GM21528 (cell line): ENCODE measurements around the gene GJB1.
"Not testable (repeated sequence)": the region's sequence is repeated elsewhere in the genome, so short reads cannot be mapped to it uniquely, and the experiment has no call there.

Source experiments
- ATAC-seq: cut with Tn5 transposase; IDR thresholded peaks from one replicate; pipeline ENCODE4 v1.9.1; 2021; ENCODE audit warnings: mild to moderate bottlenecking, moderate library complexity; ENCODE audit not compliant: unreplicated experiment, low FRiP score

GJB1 gene

DNA sequence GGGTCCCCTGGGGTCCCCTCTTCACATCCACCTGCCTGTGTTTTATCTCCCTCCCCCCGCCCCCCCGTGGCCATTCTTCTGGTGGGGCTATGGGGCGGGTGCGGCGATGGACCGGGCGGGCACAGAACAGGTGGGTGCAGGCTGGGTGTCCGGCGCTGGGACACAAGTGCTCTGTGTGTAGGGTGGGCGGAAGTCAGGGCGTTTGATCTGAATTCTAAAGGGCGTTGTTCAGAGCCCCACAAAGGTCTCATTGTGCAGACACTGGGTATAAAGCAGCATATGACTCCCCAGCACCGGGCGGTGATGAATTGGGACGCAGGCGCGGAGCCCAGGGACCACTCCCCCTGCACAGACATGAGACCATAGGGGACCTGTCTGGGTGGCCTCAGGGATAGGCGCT, at the start of gene GJB1:
Gene GJB1 (plus strand): TSS at position 296 of the 400 bp plus-strand sequence. CDS start 484 bp downstream, outside the sequence.
- no peak for ATAC-seq

DNA sequence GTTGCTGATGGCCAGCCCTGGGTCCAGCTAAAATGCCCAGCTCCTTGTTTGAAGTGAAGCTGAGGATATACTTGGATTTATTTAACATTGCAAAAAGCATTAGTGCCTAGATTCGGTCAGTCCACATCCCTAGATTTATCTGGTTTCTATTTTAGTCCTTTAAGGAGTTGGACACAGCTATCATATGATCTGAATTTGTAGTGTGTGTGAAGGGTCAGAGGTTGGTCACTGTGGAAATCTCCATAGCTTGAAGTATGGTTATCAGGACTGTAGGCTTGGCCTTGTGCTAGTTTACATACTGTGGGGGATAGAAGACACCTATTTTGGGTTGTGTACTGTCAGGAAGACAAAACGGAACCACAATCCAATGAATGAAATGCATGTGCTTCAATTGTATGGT, 49.6 kb upstream of the GJB1 start:
- ATAC-seq: no peak

DNA sequence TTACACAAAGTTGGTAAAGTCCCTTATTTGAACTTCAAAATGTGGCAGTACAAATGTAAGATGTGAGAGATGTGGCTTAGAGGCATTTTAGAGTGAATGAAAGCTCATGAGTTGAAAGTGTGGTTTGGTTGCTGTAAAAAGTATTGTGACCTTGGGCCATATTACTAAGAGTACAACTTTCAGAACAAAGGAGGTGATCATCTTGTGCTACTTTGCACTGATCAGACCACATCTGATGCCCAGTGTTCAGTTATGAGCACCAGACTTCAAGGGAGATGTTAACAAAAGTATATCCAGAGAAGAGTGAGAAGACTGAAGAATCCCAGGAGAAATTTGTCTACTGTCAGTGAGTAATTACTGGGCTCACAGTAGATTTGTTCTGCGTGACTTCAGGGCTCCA, 48.2 kb upstream of the GJB1 start:
- ATAC-seq: no peak

DNA sequence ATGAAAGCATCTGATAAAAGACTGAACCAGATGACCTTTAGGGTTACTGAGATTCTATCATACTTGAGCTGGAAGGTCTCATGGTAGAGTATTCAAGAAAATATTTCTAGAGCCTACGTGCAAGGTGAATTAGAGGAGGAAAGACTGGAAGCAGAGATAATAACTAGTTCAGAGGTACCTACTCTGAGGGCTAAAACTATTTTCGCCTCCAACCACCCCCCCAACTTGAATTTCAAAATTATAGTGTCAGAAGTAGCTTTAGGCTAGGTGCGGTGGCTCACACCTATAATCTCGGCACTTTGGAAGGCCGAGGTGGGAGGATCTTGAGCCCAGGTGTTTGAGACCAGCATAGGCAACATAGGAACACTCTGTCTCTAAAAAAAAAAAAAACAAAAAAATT, 47.5 kb upstream of the GJB1 start:
- no peak for ATAC-seq

DNA sequence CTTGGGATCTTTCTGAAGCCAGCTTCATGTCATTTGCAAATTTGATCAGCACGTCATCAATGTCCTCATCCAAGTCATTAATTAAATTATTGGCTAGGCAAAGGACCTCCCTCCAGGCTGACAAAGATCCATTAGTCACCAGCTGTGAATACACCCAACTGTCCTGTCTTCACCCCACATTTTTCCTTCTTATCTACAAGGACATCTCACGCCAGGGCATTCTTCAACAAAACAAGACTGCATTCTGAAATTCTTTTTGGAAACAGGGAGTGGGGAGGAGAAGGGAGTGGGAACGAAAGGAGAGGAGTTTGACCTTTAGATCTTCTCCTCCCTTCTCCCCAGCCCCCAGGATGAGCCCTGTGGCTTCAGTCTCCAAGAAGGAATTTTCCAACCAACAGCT, 45.7 kb upstream of the GJB1 start:
- ATAC-seq: no peak

DNA sequence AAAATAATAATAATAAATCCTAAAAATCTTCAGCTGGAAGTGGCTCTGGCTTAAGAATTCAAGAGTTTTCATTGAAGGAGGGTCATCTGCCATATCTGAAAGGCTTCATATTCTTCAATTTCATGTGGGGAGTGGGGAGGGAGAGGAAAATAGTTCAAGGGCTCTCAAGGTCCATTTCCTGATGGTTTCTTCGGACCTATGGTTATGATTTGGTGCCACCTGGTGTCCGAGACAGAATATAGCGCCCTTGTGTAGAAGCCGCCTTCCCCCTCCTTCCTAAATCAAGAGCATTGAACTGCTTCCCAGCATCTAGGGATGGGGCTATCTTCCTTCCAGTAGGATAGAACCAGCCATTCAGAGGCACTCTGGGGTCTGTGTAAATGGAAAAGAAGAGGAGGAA, 44.1 kb upstream of the GJB1 start:
- no peak for ATAC-seq

DNA sequence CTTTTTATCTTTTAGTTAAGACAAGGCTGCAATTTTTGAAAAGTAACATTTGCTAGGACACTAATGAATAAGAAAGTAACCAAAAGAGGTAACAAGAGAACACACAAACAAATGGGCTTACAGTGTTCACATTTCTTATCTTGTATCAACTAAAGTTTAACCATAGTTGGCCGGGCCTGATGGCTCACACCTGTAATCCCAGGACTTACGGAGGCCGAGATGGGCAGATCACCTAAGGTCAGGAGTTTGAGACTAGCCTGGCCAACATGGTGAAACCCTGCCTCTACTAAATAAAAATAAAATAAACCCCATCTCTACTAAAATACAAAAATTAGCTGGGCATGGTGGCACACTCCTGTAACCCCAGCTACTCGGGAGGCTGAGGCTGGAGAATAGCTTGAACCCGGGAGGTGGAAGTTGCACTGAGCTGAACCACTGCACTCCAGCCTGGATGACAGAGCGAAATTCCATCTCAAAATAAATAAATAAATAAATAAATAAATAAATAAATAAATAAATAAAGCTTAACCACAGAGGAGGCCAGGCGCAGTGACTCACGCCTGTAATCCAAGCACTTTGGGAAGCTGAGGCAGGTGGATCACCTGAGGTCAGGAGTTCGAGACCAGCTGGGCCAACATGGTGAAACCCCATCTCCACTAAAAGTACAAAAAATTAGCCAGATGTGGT, 42.3 kb upstream of the GJB1 start:
- ATAC-seq: not testable (repeated sequence)

DNA sequence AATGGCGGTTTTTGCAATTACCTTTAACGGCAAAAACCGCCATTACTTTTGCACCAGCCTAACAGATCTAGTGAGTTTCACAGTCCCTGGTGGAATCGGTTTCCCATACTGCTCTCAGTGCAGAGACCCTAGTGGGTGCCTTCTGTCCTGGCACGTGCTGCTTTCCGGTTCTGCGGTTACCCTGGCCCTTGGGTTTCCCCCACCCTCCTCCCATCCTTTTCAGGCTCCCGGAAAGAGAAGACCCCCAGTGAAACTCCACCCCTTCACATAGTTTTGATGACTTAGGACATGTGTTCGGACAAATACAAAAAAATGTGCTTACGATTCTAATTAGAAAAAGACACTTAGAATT, 41.5 kb upstream of the GJB1 start:
- ATAC-seq: peak; percentile 57

DNA sequence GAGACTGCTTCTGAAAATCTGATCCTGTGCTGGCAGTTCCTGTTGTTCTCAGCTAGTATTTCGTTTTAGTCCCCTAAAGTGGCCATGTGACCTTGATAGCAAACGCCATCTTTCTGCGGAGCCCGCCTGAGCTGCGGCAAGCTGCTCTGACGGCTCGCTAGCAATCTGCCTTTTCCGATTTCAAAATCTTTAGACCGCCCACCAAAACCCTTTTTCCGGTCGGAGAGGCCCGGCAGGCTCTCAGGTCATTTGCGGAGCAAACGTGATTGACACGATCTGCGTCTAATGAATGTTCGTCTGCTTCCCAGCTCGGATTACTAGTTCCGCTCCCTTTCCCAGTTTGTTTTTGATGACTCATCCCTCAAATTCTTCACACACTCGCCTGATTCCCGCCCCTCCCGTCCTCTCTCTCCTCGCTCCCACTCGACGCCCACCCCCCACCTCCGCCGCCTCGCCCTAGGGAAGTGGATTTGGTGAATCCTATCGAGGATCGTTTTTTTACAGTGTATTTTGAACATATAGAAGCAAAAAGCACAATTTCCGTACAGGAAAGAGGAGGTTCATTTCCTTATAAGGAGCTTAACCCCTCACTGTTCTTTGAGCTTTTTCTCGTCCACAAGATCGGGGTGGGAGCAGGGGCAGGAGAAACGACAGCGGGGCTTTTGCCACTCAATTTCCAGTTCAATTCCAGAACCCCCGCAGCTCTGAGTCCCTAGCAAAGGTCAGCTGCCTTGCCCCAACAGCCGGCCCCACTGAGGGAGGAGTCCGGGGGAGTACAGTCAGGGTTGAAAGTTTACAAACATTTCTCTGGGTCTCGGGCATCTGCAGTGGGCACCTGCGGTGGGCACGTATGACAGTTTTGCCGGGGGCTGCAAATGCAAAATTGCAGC, 40.9 kb upstream of the GJB1 start:
- ATAC-seq: peak; percentile 85

DNA sequence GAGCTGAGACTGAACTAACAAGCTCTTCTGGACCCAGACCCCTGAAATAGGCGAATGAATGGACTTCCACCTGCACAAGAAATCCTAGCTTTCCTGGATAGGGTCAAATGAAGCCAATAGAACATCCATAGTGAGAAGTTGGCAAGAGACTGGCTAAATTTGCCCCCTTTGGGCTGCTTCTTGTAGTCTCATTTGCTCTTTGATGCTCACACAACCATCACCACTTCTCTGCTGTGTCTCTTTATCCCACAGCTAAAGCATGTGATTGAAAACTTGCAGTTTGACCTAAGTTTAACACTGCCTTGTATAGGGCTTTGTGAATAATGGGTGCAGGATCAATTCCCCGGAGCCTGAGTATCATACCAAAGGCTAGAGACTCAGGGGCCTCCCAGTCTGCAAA, 40.2 kb upstream of the GJB1 start:
- no peak for ATAC-seq

DNA sequence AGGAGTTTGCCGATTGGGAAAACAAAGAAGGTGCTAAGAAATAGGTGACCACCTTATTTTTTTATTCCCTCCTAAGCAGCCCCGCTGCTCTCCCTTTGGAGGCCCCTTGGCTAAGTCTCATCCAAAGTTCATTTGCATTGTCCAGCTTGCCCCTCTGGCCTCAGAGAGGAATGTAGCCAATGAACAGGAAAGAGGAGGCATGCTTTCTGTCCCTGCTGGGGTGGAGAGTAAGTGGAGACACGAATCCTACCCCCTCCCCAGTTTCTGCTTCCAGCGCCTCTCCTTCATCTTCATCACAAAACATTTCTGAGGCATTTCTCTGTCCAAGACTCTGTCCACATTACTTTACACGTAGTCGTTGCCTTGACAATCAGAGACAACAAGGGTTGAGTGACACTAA, 39.7 kb upstream of the GJB1 start:
- ATAC-seq: no peak

DNA sequence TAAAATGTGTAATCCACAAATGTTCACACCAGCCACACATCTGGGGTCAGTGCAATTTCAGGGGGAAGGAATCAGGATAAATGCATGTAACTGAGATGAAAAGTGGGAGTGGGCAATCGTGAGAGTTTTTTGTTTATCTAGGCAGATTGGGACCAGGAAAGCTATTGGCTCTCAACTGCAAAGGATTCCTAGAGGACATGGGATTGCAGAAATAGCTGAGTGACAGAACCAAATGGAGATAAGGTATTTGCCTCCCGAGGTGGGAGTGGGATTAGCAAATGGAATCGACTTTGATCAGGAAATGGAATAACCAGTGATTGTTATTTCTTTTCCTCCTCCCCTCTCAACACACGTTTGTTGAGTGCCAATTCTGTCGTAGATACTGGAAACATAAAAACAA, 38.9 kb upstream of the GJB1 start:
- ATAC-seq: no peak

DNA sequence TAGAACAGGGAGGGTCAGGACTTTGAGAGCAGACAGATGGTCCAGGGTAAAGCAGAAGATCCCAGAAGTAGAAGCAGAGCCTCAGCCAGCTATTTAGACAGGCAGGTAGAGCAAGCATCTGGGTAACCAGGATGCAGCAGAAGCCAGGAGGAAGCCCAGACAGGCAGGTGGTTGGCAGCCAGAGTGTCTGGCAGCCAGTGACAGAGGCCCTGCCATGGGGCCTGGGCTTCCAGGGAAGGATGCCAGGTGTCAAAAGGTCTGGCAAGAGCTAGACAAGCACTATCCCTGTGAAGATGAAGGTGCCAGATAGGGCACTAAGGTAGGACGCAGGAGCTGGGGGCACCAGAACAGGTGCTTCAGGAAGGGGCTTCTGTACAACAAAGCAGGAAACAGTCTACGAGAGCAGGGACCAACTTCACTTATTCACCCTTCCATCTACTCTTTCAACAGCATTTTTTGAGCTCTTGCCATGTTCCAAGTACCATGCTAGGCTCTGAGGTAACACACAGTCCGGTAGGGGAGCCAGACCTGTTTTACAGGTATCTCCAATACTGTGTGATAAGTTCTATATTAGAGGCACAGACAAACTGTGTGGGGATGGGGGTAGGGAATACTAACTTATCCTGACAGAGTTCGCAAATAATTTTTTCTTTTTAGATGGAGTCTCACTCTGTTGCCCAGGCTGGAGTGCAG, 38.1 kb upstream of the GJB1 start:
- no peak for ATAC-seq

DNA sequence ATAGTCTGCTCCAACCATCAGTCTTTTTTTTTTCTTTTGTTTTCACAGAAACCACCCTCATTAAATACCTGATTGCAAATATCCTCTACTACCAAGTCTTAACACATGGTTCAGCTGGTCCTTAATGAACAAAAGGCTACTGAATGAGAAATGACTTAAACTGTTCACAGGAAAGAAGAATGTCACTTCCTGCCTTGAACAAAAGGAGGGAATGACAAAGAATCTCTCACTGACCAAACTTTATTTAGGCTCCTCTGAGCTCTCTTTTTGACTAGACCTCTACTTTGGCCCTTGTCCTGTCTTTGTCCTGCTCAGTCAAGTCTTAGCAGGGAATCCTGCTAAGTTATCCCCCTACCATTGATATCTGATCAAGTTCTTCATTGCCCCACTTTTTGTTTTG, 31.8 kb upstream of the GJB1 start:
- no peak for ATAC-seq

DNA sequence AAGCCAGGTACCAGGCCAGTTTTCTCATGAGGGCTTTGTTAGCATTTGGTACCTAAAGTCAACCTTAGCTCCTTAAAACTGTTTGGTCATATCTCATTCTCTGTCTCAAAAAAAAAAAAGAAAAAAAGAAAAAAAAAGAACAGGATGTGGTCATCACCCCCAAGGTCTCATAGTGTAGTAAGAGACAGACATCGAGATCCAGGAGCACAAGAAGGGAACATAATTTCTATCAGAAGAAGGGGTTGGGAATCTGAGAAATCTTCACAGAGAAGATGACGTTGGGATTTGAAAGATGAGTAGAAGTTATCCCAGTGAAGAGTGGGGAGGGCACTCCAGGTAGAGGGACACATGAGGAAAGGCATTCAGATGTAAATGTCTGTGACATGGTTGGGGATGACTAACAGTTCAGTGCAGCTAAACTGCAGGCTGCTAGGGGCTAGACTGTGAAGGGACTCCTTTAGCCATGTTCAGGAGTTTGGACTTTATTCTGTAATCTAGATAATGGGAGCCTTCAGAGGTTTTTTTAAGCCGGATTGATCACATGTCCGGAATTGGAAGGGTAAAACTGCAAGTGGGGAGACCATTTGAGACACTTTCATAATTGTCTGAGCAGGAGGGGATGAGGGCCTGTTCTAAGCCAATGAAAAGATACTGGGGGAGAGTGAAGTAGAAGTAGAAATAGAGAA, 26.9 kb upstream of the GJB1 start:
- peak; percentile 51 for ATAC-seq

DNA sequence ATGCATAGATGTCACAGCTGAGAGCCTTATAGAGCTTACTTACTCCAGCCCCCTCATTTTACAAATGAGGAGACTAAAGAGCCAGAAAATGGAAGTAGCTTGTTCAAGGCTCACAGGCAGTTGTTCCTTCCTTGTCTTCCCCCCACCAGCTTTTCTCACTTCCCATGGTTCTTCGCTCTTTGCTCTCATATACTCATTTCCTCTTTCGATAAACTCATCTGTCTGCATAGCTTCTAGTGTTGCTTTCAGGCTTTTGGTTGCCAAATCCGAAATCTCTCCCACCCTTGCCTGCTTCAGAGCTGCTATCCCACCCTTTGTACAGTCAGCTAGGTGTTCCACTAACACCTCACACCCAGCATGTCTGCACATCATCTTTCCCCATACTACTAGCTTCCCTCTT, 25.0 kb upstream of the GJB1 start:
- ATAC-seq: peak; percentile 66

DNA sequence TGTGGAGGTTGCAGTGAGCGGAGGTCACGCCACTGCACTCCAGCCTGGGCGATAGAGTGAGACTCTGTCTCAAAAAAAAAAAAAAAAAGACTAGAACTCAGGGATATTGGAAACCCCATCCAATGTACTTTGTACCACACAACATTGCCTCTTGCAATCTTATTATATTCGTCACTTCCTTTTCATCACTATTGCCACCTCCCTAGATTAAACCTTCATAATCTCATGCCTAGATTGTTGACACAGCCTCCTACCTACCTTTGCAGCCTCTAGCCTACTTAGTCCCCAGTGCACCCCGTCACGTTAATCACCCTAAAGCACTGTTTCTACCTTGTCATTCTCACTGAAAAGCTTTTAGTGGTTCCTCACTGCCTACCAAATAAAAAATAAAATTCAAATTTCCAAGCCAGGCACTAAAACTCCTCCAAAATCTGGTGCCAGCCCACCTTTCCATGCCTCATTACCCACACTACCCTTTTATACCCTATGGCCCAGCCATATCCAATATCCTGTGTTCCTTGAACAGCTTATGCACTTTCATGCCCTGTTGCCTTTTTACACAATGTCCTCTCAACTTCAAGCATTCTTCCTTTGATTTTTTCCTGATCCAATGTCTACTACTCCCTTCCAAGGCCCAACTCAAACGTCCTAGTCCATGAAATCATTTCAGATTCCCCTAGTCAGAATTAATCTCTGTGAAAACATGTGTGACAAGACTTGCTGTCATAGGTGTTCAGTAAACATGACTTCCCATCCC, 23.6 kb upstream of the GJB1 start:
- ATAC-seq: no peak

DNA sequence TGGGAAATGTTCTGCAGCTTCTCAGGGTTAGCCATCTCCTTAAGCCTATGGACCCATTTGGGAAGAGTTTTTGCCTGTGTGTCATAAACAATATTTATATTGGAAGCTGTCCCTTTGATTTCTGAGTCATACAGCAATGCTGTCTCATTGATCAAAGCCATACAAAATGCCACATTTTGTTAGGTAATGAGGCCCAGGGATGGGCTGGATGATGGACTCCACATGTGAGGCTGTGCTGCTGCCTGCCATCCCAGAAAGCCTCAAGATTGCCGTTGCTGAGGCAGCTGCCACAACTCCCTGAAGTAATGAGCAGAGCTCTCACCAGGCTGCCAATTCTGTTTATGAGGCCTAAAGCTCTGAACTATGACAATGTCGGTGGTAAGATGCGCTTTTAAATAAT, 12.2 kb upstream of the GJB1 start:
- no peak for ATAC-seq

DNA sequence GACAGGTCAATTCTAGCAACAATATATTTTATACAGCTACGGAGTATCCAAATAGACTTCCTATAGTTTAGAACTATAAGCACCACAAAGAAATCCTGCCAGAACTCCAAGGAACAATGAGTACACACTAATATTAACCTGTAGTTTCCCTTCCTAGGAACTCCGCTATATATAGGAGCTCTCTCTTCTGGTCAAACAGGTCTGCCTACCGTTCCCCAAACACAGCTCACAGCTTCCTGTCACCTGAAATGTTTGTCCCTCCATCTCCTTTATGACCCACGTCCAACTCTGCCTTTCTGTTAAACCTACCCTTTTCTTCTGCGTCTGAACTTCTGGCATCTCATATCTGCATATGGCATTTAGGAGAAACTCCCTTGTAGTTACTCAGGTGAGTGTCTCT, 10.5 kb upstream of the GJB1 start:
- no peak for ATAC-seq

DNA sequence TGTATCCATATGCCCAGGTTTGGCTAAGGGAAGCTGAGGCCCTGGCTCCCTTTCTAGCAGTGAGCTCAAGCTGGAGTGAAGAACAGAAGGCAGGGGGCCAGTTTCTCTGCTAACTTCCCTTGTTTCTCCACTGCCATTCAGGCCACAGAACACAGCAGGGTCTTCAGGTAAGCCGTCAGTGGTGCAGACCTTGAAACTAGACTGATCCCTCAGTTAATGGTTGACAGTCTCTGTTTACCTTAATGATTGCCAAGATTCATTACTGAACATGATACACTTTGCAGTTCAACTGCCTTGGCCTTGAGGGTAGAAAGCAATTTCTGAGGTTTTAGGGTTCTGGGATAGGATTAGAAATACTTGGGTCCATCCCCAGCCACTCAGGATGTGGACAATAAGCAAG, 8.9 kb upstream of the GJB1 start:
- no peak for ATAC-seq
